DOHH2 (cell line): Measurements from ENCODE around the gene ADCK1.

Experiments
- H3F3A ChIP-seq: fragments of 200-600 bp; sonication (generic), shearing (Covaris generic); 2 replicates; pipeline ENCODE4 v1.6.0; 2016; ENCODE audit warnings: antibody characterized with exemption, mild to moderate bottlenecking; ENCODE audit not compliant: control insufficient read depth, insufficient read depth
- H3K27ac ChIP-seq: fragments of 200-600 bp; sonication (generic); 2 replicates; pipeline ENCODE4 v1.5.1; 2014; ENCODE audit warnings: low read depth, mild to moderate bottlenecking, low read length, moderate library complexity
- H3K27me3 ChIP-seq: fragments of 200-600 bp; sonication (generic); 2 replicates; pipeline ENCODE4 v1.6.1; 2014; ENCODE audit warnings: mild to moderate bottlenecking, low read length, mixed read lengths; ENCODE audit not compliant: control insufficient read depth
- H3K36me3 ChIP-seq: fragments of 200-600 bp; sonication (generic); 2 replicates; pipeline ENCODE4 v1.6.1; 2014; ENCODE audit warnings: mild to moderate bottlenecking, low read length, moderate library complexity, mixed read lengths; ENCODE audit not compliant: control insufficient read depth
- H3K4me1 ChIP-seq: fragments of 200-600 bp; sonication (generic); 2 replicates; pipeline ENCODE4 v1.6.1; 2014; ENCODE audit warnings: mild to moderate bottlenecking, low read length, mixed read lengths; ENCODE audit not compliant: control insufficient read depth
- H3K4me2 ChIP-seq: fragments of 200-600 bp; sonication (generic); 2 replicates; pipeline ENCODE4 v1.6.0; 2014; ENCODE audit warnings: mild to moderate bottlenecking, low read length, moderate library complexity
- H3K4me3 ChIP-seq: fragments of 200-600 bp; sonication (generic); 2 replicates; pipeline ENCODE4 v1.5.1; 2014; ENCODE audit warnings: mild to moderate bottlenecking, low read length, mixed read lengths
- H3K79me2 ChIP-seq: fragments of 200-600 bp; sonication (generic); 2 replicates; pipeline ENCODE4 v1.6.1; 2014; ENCODE audit warnings: mild to moderate bottlenecking, low read length, mixed read lengths; ENCODE audit not compliant: control insufficient read depth
- H3K9me2 ChIP-seq: fragments of 200-600 bp; sonication (generic); replicated peaks from 2 replicates; pipeline ENCODE4 v1.6.1; 2014; ENCODE audit warnings: mild to moderate bottlenecking, low read length, mixed read lengths; ENCODE audit not compliant: control insufficient read depth
- H3K9me3 ChIP-seq: fragments of 200-600 bp; sonication (generic); 2 replicates; pipeline ENCODE4 v1.6.1; 2014; ENCODE audit warnings: antibody characterized with exemption, low read length, mixed read lengths; ENCODE audit not compliant: control insufficient read depth, insufficient read depth
- H4K20me1 ChIP-seq: fragments of 200-600 bp; sonication (generic); 2 replicates; pipeline ENCODE4 v1.6.0; 2014; ENCODE audit warnings: low read depth, mild to moderate bottlenecking, antibody characterized with exemption, low read length, moderate library complexity; ENCODE audit not compliant: control insufficient read depth, insufficient read depth
- EZH2phosphoT487 ChIP-seq: fragments of 200-600 bp; sonication (generic); IDR thresholded peaks from 2 replicates; pipeline ENCODE4 v1.6.1; 2017; ENCODE audit warnings: borderline replicate concordance, mild to moderate bottlenecking, antibody characterized with exemption, low read length, moderate library complexity, mixed read lengths
- TF ChIP-seq, protein P1 (sequence below): fragments of 200-600 bp; sonication (generic); IDR thresholded peaks from one replicate; pipeline ENCODE4 v1.5.1; 2014; ENCODE audit warnings: antibody characterized with exemption, mild to moderate bottlenecking, low read depth, low read length; ENCODE audit not compliant: poor library complexity, severe bottlenecking

Gene ADCK1

GRCh38 chr14:77979171-77979570, 179.3 kb downstream of the ADCK1 start:
- no peaks in the 10 kb centered on the region for H3K79me2 ChIP-seq
- no peak overlapping the region for H3K4me2 ChIP-seq
- no peak overlapping the region for H3K27ac ChIP-seq
- H4K20me1 ChIP-seq: no peaks in the 10 kb centered on the region; the same call in 1 of the 2 replicates
- no peaks in the 10 kb centered on the region for H3K4me1 ChIP-seq
- H3F3A ChIP-seq: no peaks in the 10 kb centered on the region
- TF ChIP-seq, protein P1, sequence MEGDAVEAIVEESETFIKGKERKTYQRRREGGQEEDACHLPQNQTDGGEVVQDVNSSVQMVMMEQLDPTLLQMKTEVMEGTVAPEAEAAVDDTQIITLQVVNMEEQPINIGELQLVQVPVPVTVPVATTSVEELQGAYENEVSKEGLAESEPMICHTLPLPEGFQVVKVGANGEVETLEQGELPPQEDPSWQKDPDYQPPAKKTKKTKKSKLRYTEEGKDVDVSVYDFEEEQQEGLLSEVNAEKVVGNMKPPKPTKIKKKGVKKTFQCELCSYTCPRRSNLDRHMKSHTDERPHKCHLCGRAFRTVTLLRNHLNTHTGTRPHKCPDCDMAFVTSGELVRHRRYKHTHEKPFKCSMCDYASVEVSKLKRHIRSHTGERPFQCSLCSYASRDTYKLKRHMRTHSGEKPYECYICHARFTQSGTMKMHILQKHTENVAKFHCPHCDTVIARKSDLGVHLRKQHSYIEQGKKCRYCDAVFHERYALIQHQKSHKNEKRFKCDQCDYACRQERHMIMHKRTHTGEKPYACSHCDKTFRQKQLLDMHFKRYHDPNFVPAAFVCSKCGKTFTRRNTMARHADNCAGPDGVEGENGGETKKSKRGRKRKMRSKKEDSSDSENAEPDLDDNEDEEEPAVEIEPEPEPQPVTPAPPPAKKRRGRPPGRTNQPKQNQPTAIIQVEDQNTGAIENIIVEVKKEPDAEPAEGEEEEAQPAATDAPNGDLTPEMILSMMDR: no peak
- TF ChIP-seq EZH2phosphoT487: no peak
- H3K36me3 ChIP-seq: no peaks in the 10 kb centered on the region
- peaks cover 14% of the 10 kb centered on the region for H3K27me3 ChIP-seq
- H3K9me2 ChIP-seq: no peaks in the 10 kb centered on the region
- H3K9me3 ChIP-seq: no peaks in the 10 kb centered on the region
- H3K4me3 ChIP-seq: no peak overlapping the region

DNA sequence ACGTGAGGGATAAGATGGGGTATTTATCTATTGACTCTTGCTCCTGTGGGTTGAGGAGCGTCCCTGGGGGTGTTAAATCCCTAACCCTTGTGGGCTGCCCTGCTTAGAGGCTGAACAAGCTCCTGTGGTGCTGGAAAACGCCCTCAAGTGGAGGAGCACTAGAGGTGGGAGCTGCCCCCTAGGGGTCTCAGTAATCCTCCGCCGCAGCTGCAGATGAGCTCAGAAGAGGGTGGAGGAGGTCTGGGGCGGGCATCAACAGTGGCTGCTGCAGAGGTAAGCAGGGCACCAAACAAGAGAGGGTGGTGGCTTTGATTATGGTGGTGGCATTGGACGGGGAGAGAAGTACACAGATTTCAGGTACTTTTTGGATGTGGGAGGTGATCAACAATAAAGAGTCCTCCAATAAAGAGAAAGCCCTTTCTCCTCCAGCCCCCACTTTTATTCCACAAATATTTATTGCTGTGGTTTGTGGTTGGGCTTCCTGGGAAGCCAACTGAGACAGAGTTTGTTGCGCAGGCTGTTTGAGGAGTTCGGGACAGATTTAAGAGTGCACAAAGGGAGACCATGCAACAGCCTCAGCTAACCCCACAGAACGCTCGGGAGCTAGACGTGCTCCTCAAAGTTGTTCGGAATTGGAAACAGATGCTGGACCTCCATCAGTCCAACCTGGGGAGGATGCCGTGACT, 179.9 kb downstream of the ADCK1 start:
- H3K4me2 ChIP-seq: no peak overlapping the region
- H3K4me1 ChIP-seq: no peaks in the 10 kb centered on the region
- H3K27ac ChIP-seq: no peak overlapping the region

GRCh38 chr14:77980475-77981321, 180.8 kb downstream of the ADCK1 start:
- Histone ChIP-seq H3K9me2 (no peaks in the 10 kb centered on the region), H3F3A (no peaks in the 10 kb centered on the region), H3K4me1 (no peaks in the 10 kb centered on the region), H3K4me3 (no peak overlapping the region), H3K27ac (no peak overlapping the region), H3K79me2 (no peaks in the 10 kb centered on the region), H3K9me3 (no peaks in the 10 kb centered on the region), H3K27me3 (peaks cover 14% of the 10 kb centered on the region), H3K4me2 (no peak overlapping the region), H4K20me1 (no peaks in the 10 kb centered on the region; the same call in 1 of the 2 replicates), H3K36me3 (no peaks in the 10 kb centered on the region)
- no peak for TF ChIP-seq EZH2phosphoT487
- TF ChIP-seq, protein P1: no peak

More for the DNA sequence above, 179.9 kb downstream of the ADCK1 start:
- TF ChIP-seq, protein P1: peak; percentile 27
- no peak for TF ChIP-seq EZH2phosphoT487
- Histone ChIP-seq H3K9me2 (no peaks in the 10 kb centered on the region), H3K4me3 (no peak overlapping the region), H3K9me3 (no peaks in the 10 kb centered on the region), H3K27me3 (peaks cover 14% of the 10 kb centered on the region), H3K79me2 (no peaks in the 10 kb centered on the region), H4K20me1 (no peaks in the 10 kb centered on the region; the same call in 1 of the 2 replicates), H3F3A (no peaks in the 10 kb centered on the region), H3K36me3 (no peaks in the 10 kb centered on the region)
